ENCODE measurements around the gene JAK3.
"Not testable (repeated sequence)": the region's sequence is repeated elsewhere in the genome, so short reads cannot be mapped to it uniquely, and the experiment has no call there.

Gene JAK3

DNA sequence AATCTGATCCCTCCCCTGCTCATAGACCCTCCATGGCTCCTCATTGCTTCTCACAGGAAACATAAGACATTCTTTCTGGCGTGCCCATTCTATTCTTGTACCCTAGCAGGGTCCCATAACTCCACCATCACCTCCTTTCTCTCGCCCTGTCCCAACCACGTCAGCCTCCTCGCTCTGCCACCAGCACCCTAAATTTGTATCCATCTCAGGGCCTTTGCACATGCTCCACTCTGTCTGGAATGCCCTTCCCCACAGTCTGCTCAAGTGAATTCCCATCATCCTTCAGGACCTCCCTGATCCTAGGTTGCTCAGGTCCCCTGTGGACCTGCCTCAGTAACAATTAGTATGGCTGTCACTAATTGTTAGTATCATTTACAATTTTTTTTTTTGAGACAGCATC lies 42.4 kb downstream of the JAK3 start:
- no peak for ATAC-seq
- TF ChIP-seq, protein P1, sequence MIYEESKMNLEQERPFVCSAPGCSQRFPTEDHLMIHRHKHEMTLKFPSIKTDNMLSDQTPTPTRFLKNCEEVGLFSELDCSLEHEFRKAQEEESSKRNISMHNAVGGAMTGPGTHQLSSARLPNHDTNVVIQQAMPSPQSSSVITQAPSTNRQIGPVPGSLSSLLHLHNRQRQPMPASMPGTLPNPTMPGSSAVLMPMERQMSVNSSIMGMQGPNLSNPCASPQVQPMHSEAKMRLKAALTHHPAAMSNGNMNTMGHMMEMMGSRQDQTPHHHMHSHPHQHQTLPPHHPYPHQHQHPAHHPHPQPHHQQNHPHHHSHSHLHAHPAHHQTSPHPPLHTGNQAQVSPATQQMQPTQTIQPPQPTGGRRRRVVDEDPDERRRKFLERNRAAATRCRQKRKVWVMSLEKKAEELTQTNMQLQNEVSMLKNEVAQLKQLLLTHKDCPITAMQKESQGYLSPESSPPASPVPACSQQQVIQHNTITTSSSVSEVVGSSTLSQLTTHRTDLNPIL (CRISPR knock-in tag; IDR thresholded peaks at IDR 0.05; ENCODE audit: low read depth) = no peak
- TF ChIP-seq ZFP30 (CRISPR knock-in tag; IDR thresholded peaks at IDR 0.05) (no peak), ZNF565 (CRISPR knock-in tag; conservative IDR thresholded peaks at IDR 0.05; ENCODE audit: low read depth) (no peak), ISL1 (CRISPR knock-in tag; IDR thresholded peaks at IDR 0.05) (no peak), GLIS3 (CRISPR knock-in tag; IDR thresholded peaks at IDR 0.05) (no peak)
- TF ChIP-seq, protein P2, sequence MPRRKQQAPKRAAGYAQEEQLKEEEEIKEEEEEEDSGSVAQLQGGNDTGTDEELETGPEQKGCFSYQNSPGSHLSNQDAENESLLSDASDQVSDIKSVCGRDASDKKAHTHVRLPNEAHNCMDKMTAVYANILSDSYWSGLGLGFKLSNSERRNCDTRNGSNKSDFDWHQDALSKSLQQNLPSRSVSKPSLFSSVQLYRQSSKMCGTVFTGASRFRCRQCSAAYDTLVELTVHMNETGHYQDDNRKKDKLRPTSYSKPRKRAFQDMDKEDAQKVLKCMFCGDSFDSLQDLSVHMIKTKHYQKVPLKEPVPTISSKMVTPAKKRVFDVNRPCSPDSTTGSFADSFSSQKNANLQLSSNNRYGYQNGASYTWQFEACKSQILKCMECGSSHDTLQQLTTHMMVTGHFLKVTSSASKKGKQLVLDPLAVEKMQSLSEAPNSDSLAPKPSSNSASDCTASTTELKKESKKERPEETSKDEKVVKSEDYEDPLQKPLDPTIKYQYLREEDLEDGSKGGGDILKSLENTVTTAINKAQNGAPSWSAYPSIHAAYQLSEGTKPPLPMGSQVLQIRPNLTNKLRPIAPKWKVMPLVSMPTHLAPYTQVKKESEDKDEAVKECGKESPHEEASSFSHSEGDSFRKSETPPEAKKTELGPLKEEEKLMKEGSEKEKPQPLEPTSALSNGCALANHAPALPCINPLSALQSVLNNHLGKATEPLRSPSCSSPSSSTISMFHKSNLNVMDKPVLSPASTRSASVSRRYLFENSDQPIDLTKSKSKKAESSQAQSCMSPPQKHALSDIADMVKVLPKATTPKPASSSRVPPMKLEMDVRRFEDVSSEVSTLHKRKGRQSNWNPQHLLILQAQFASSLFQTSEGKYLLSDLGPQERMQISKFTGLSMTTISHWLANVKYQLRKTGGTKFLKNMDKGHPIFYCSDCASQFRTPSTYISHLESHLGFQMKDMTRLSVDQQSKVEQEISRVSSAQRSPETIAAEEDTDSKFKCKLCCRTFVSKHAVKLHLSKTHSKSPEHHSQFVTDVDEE (CRISPR knock-in tag; IDR thresholded peaks at IDR 0.05) = no peak
- TF ChIP-seq, protein P3, sequence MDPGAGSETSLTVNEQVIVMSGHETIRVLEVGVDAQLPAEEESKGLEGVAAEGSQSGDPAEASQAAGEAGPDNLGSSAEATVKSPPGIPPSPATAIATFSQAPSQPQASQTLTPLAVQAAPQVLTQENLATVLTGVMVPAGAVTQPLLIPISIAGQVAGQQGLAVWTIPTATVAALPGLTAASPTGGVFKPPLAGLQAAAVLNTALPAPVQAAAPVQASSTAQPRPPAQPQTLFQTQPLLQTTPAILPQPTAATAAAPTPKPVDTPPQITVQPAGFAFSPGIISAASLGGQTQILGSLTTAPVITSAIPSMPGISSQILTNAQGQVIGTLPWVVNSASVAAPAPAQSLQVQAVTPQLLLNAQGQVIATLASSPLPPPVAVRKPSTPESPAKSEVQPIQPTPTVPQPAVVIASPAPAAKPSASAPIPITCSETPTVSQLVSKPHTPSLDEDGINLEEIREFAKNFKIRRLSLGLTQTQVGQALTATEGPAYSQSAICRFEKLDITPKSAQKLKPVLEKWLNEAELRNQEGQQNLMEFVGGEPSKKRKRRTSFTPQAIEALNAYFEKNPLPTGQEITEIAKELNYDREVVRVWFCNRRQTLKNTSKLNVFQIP (CRISPR knock-in tag; IDR thresholded peaks at IDR 0.05; ENCODE audit: borderline replicate concordance, low read depth) = no peak

DNA sequence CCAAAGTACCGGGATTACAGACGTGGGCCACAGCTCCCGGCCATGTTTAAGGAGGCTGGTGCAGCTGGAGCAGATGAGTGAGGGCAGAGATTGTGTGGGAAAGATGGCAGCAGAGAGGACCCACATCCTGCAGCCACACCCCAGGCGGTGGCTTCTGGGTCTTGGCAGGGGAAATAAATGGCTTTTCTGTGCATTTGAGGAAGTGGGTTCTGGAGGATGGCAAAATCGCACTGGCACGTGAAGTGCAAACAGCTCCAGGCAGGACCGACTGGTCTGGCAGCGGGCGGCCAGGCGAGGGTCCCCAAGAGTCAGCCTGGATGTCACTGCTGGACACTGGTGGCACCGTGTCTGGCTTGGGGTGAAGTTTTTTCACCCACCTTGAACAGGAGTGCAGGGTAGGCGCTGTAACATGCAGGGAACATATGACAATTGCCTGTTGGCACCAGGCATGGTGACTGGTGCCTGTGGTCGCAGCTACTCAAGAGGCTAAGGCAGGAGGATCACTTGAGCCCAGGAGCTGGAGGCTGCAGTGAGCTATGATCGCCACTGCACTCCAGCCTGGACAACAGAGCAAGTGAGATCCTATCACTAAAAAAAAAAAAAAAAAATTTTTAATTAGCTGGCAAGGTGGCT lies 44.4 kb downstream of the JAK3 start:
- TF ChIP-seq, protein P4, sequence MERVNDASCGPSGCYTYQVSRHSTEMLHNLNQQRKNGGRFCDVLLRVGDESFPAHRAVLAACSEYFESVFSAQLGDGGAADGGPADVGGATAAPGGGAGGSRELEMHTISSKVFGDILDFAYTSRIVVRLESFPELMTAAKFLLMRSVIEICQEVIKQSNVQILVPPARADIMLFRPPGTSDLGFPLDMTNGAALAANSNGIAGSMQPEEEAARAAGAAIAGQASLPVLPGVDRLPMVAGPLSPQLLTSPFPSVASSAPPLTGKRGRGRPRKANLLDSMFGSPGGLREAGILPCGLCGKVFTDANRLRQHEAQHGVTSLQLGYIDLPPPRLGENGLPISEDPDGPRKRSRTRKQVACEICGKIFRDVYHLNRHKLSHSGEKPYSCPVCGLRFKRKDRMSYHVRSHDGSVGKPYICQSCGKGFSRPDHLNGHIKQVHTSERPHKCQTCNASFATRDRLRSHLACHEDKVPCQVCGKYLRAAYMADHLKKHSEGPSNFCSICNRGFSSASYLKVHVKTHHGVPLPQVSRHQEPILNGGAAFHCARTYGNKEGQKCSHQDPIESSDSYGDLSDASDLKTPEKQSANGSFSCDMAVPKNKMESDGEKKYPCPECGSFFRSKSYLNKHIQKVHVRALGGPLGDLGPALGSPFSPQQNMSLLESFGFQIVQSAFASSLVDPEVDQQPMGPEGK (CRISPR knock-in tag; IDR thresholded peaks at IDR 0.05; ENCODE audit: borderline replicate concordance) = no peak
- TF ChIP-seq BACH2 (CRISPR knock-in tag; IDR thresholded peaks at IDR 0.05; ENCODE audit: borderline replicate concordance) = no peak
- no peak for TF ChIP-seq ZNF565 (CRISPR knock-in tag; conservative IDR thresholded peaks at IDR 0.05; ENCODE audit: low read depth)
- no peak for TF ChIP-seq RARB (CRISPR knock-in tag; IDR thresholded peaks at IDR 0.05)
- TF ChIP-seq, protein P1 (CRISPR knock-in tag; IDR thresholded peaks at IDR 0.05; ENCODE audit: low read depth) = no peak
- no peak for TF ChIP-seq ZNF8 (CRISPR knock-in tag; IDR thresholded peaks at IDR 0.05)
- TF ChIP-seq GLIS3 (CRISPR knock-in tag; IDR thresholded peaks at IDR 0.05) = no peak
- TF ChIP-seq, protein P3 (CRISPR knock-in tag; IDR thresholded peaks at IDR 0.05; ENCODE audit: borderline replicate concordance, low read depth) = no peak
- TF ChIP-seq ZC3H10 (CRISPR knock-in tag; IDR thresholded peaks at IDR 0.05) = no peak
- TF ChIP-seq ZNF70 (CRISPR knock-in tag; IDR thresholded peaks at IDR 0.05) = no peak
- no peak for TF ChIP-seq TCF4 (CRISPR knock-in tag; IDR thresholded peaks at IDR 0.05; ENCODE audit: borderline replicate concordance)
- no peak for TF ChIP-seq SNAI2 (CRISPR knock-in tag; IDR thresholded peaks at IDR 0.05)
- ATAC-seq = no peak

DNA sequence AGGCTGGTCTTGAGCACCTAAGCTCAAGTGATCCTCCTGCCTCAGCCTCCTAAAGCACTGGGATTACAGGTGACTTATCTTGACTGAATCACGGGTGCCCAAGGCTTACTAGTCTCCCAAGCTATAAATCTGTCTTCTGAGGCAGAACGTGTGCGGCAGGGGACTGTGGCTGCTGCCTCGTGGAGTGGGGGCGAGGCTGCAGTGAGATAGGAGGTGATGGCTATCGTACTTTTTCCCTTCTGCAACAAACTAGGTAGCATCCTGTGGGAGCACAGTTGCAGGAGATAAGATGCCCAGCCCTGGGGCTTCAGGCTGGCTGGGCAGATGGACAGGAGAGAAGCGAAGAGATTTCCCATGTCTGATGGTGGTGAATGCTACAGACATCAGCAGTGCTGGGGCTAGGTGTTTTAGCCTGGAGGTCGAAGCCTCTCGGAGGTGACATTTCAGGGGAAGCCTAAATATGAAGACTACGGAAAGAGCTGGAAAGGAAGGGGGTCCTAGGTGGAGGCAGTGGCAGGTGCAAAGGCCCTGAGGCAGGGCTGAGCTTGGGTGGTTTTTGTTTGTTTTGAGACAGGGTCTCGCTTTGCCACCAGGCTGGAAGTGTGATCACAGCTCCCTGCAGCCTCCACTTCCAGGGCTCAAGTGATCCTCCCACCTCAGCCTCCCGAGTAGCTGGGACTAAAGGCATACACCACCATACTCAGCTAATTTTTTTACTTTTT lies 45.5 kb downstream of the JAK3 start:
- ATAC-seq = no peak
- TF ChIP-seq ZC3H10 (CRISPR knock-in tag; IDR thresholded peaks at IDR 0.05) (no peak), TCF4 (CRISPR knock-in tag; IDR thresholded peaks at IDR 0.05; ENCODE audit: borderline replicate concordance) (no peak), OSR1 (CRISPR knock-in tag; IDR thresholded peaks at IDR 0.05) (no peak), TOX (CRISPR knock-in tag; IDR thresholded peaks at IDR 0.05; ENCODE audit: borderline replicate concordance) (no peak), ESRRG (CRISPR knock-in tag; IDR thresholded peaks at IDR 0.05) (no peak), RARB (CRISPR knock-in tag; IDR thresholded peaks at IDR 0.05) (no peak), ZNF70 (CRISPR knock-in tag; IDR thresholded peaks at IDR 0.05) (no peak)

DNA sequence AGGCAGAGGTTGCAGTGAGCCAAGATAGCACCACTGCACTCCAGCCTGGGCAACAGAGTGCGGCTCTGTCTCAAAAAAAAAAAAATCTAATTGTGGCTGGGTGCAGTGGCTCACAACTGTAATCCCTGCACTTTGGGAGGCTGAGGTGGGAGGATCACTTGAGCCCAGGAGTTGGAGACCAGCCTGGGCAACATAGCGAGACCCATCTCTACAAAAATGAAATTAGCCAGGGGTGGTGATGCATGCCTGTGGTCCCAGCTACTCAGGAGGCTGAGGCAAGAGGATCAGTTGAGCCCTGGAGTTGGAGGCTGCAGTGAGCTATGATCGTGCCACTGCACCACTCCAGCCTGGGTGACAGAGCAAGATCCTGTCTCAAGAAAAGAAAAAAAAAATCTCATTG lies 49.2 kb downstream of the JAK3 start:
- not testable (repeated sequence) for ATAC-seq

Measured in SK-N-SH treated with all-trans-retinoic acid at 6 μM for 48 hours (cell line).